ENCODE measurements around the gene ZMAT5. TPM values are rescaled to one million over a fixed set of nuclear protein-coding genes. Genes with fewer than 3 reads are reported as not detected.

ZMAT5 gene
- total RNA-seq, 1 experiment from 2014 or later = 16.0 TPM

GRCh38 chr22:29722151-29722550 is 44.7 kb downstream of the ZMAT5 start (continued):
- TF ChIP-seq, protein P1, sequence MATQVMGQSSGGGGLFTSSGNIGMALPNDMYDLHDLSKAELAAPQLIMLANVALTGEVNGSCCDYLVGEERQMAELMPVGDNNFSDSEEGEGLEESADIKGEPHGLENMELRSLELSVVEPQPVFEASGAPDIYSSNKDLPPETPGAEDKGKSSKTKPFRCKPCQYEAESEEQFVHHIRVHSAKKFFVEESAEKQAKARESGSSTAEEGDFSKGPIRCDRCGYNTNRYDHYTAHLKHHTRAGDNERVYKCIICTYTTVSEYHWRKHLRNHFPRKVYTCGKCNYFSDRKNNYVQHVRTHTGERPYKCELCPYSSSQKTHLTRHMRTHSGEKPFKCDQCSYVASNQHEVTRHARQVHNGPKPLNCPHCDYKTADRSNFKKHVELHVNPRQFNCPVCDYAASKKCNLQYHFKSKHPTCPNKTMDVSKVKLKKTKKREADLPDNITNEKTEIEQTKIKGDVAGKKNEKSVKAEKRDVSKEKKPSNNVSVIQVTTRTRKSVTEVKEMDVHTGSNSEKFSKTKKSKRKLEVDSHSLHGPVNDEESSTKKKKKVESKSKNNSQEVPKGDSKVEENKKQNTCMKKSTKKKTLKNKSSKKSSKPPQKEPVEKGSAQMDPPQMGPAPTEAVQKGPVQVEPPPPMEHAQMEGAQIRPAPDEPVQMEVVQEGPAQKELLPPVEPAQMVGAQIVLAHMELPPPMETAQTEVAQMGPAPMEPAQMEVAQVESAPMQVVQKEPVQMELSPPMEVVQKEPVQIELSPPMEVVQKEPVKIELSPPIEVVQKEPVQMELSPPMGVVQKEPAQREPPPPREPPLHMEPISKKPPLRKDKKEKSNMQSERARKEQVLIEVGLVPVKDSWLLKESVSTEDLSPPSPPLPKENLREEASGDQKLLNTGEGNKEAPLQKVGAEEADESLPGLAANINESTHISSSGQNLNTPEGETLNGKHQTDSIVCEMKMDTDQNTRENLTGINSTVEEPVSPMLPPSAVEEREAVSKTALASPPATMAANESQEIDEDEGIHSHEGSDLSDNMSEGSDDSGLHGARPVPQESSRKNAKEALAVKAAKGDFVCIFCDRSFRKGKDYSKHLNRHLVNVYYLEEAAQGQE (IDR thresholded peaks at IDR 0.05; ENCODE audit: low read depth) = no peak
- no peak for TF ChIP-seq SP1 (IDR thresholded peaks at IDR 0.05; ENCODE audit: low read depth)
- no peak for TF ChIP-seq CTCF (IDR thresholded peaks at IDR 0.05 in 2 of 3, conservative IDR thresholded peaks at IDR 0.05 in 1 of 3; ENCODE audit: borderline replicate concordance in 1 of 3, insufficient read depth in 1 of 3, low read depth in 2 of 3, low read length in 2 of 3)
- no peak for TF ChIP-seq EZH2 (IDR thresholded peaks at IDR 0.05)
- TF ChIP-seq EGR1 (IDR thresholded peaks at IDR 0.05; ENCODE audit: low read depth) = no peak
- no peak for TF ChIP-seq FOSL1 (IDR thresholded peaks at IDR 0.05; ENCODE audit: low read depth)
- no peak for TF ChIP-seq YY1 (IDR thresholded peaks at IDR 0.05; ENCODE audit: extremely low read depth, insufficient replicate concordance, low read depth, low read length)
- no peak for TF ChIP-seq CEBPB (IDR thresholded peaks at IDR 0.05; ENCODE audit: low read depth)
- TF ChIP-seq, protein P2, sequence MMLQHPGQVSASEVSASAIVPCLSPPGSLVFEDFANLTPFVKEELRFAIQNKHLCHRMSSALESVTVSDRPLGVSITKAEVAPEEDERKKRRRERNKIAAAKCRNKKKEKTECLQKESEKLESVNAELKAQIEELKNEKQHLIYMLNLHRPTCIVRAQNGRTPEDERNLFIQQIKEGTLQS (IDR thresholded peaks at IDR 0.05) = no peak
- TF ChIP-seq EZH2phosphoT487 (IDR thresholded peaks at IDR 0.05; ENCODE audit: borderline replicate concordance) = no peak
